HepG2 (cell line): ENCODE results near the gene PANX1. TPM values are rescaled to one million over a fixed set of nuclear protein-coding genes. Genes with fewer than 3 reads are reported as not detected.
A peak's percentile ranks its signal among the peaks of the same experiment; 100 is the strongest.

Source experiments
- ATAC-seq: fragments of 200-7000 bp; cut with Tn5 transposase; 3 replicates; pipeline ENCODE4 v1.9.1; 2020; ENCODE audit warnings: mild to moderate bottlenecking, moderate library complexity
- BruUV-seq: library from RNA; stranded (reverse); fragments of 400-500 nt; replicated peaks from 2 replicates; lab custom pipeline; 2021; lab: Mats Ljungman, UMichigan
- CTCF ChIA-PET: fragments of 300-600 bp; formaldehyde crosslinking; extraction: SDS; loops from one replicate; lab custom pipeline; 2021; ENCODE audit warnings: low total read pairs, inconsistent platforms, low intra/inter-chr PET ratio; lab: Yijun Ruan, JAX
- POLR2A ChIA-PET: fragments of 350-600 bp; sonication (Branson Sonifier 250); formaldehyde crosslinking; loops from one replicate; lab custom pipeline; 2020; ENCODE audit warnings: antibody characterized with exemption, inconsistent platforms; lab: Yijun Ruan, JAX
- DNase-seq: peaks from one replicate; pipeline ENCODE4 v3.0.0-alpha.2; 2015; ENCODE audit warnings: low spot score
- FAIRE-seq: peaks from 3 replicates; lab custom pipeline; 2011; peaks lifted over from hg19 to GRCh38; lab: Jason Lieb, UNC
- H2AFZ ChIP-seq: one replicate; pipeline ENCODE4 v1.6.1; 2011; ENCODE audit warnings: low read length, inconsistent platforms
- H3K27ac ChIP-seq: fragments of 300-600 bp; 3 replicates; pipeline ENCODE4 v1.8.0; 2011; ENCODE audit warnings: mixed run types, mild to moderate bottlenecking, mixed read lengths, low read length, inconsistent platforms; ENCODE audit not compliant: insufficient read depth; ENCODE audit errors: extremely low read length
- H3K27me3 ChIP-seq, 2 experiments: fragments of 200-600 bp in 1 of 2; 2 replicates in 1 of 2; 3 replicates in 1 of 2; pipeline versions ENCODE4 v1.6.0 to v1.8.0; 2011; ENCODE audit warnings: low read length in 2 of 2, mild to moderate bottlenecking in 2 of 2, moderate library complexity in 2 of 2, inconsistent platforms in 1 of 2; ENCODE audit not compliant: insufficient read depth in 2 of 2, control insufficient read depth in 1 of 2
- H3K36me3 ChIP-seq, 2 experiments: fragments of 200-600 bp in 1 of 2; replicated peaks in 1 of 2; 2 replicates in 1 of 2; 3 replicates in 1 of 2; pipeline versions ENCODE4 v1.5.1 to v1.8.0; 2011; ENCODE audit warnings: low read length in 2 of 2, inconsistent platforms in 1 of 2; ENCODE audit not compliant: insufficient read depth in 2 of 2, control insufficient read depth in 1 of 2
- H3K4me1 ChIP-seq: 2 replicates; pipeline ENCODE4 v1.5.1; 2012; ENCODE audit warnings: low read length, inconsistent platforms; ENCODE audit not compliant: insufficient read depth
- H3K4me2 ChIP-seq: 2 replicates; pipeline ENCODE4 v1.6.0; 2011; ENCODE audit warnings: low read depth, low read length, inconsistent platforms
- H3K4me3 ChIP-seq, 3 experiments: fragments of 200-600 bp in 1 of 3; sonication (generic), shearing (Covaris generic) in 1 of 3; replicated peaks in 1 of 3; 2 replicates each; pipeline ENCODE4 v1.5.1; 2011 to 2016; ENCODE audit warnings: low read length in 3 of 3, inconsistent platforms in 2 of 3, low read depth in 2 of 3, mild to moderate bottlenecking in 2 of 3, control low read depth in 1 of 3, mixed read lengths in 1 of 3; ENCODE audit not compliant: insufficient read depth in 1 of 3
- H3K79me2 ChIP-seq: one replicate; pipeline ENCODE4 v1.6.1; 2011; ENCODE audit warnings: low read length, inconsistent platforms; ENCODE audit not compliant: insufficient read depth
- H3K9ac ChIP-seq: 2 replicates; pipeline ENCODE4 v1.6.0; 2011; ENCODE audit warnings: mild to moderate bottlenecking, low read depth, low read length, inconsistent platforms; ENCODE audit not compliant: insufficient read depth
- H3K9me3 ChIP-seq: 2 replicates; pipeline ENCODE4 v1.5.1; 2012; ENCODE audit warnings: mild to moderate bottlenecking, low read length
- H4K20me1 ChIP-seq: 2 replicates; pipeline ENCODE4 v1.6.0; 2011; ENCODE audit warnings: inconsistent platforms, mild to moderate bottlenecking, low read length, moderate library complexity; ENCODE audit not compliant: insufficient read depth
- DNMT1 ChIP-seq: sonication (generic); formaldehyde crosslinking; IDR thresholded peaks from 2 replicates; pipeline ENCODE4 v1.5.1; 2020; ENCODE audit warnings: mild to moderate bottlenecking, missing genetic modification reagents
- JUND ChIP-seq: sonication (generic); formaldehyde crosslinking; IDR thresholded peaks from 2 replicates; pipeline ENCODE4 v1.8.0; 2022; ENCODE audit warnings: mild to moderate bottlenecking, missing genetic modification reagents
- RARG ChIP-seq: sonication (generic); formaldehyde crosslinking; IDR thresholded peaks from 2 replicates; pipeline ENCODE4 v1.4.0; 2020; ENCODE audit warnings: low read depth, mild to moderate bottlenecking, missing genetic modification reagents
- SAP130 ChIP-seq: IDR thresholded peaks from 2 replicates; pipeline ENCODE4 v1.6.1; 2016; ENCODE audit warnings: low read depth
- SRSF4 ChIP-seq: fragments of 200-400 bp; formaldehyde crosslinking; IDR thresholded peaks from one replicate; pipeline ENCODE4 v1.6.1; 2018; ENCODE audit warnings: mild to moderate bottlenecking, low read depth, low read length, moderate library complexity; ENCODE audit not compliant: poor library complexity, severe bottlenecking
- ZNF572 ChIP-seq: sonication (generic); formaldehyde crosslinking; IDR thresholded peaks from 2 replicates; pipeline ENCODE4 v1.5.1; 2020; ENCODE audit warnings: mild to moderate bottlenecking, missing genetic modification reagents
- WGBS: methylation state at CpG from one replicate; pipeline ENCODE4 v1.1.6; 2017; ENCODE audit warnings: low lambda C conversion rate; 5-methylcytosine and 5-hydroxymethylcytosine counted together
- in situ Hi-C: cut with HindIII; loops from 2 replicates; pipeline ENCODE4 v1.10.0; 2017; ENCODE audit warnings: low pct_unique_long_range_greater_than_20kb; ENCODE audit not compliant: extremely low pct_ligation_motif_present
- intact Hi-C: fragments of 100-400 bp; cut with micrococcal nuclease; formaldehyde crosslinking; loops from one replicate; pipeline ENCODE4 v1.10.0; 2022; ENCODE audit not compliant: unreplicated experiment
- polyA plus RNA-seq, 8 experiments: library from polyadenylated mRNA; depleted of rRNA in 3 of 8; stranded (reverse) in 7 of 8; unstranded in 1 of 8; fragments of >200 nt; fragmentation: Illumina TruSeq in 4 of 8; extraction: Trizol in 4 of 8; gene quantifications; 2 replicates each; pipeline versions ENCODE4 v1.2.1 to v1.2.3, GENCODE V29; 2011 to 2016; ENCODE audit warnings: low read depth in 4 of 8, missing spikeins in 1 of 8, mixed read lengths in 1 of 8; ENCODE audit not compliant: insufficient read depth in 1 of 8
- total RNA-seq, 5 experiments: library from RNA; depleted of rRNA; stranded (reverse); fragments of >200 nt; fragmentation: Illumina TruSeq; extraction: Trizol; gene quantifications; 2 replicates each; pipeline ENCODE4 v1.2.3, GENCODE V29; 2016; ENCODE audit warnings: low read depth in 1 of 5
- TF ChIP-seq, protein P1 (sequence below): sonication (generic); formaldehyde crosslinking; IDR thresholded peaks from 2 replicates; pipeline ENCODE4 v1.8.1; 2023; ENCODE audit warnings: missing genetic modification reagents, mild to moderate bottlenecking, borderline replicate concordance
- TF ChIP-seq, protein P2 (sequence below): sonication (generic); formaldehyde crosslinking; IDR thresholded peaks from 2 replicates; pipeline ENCODE4 v1.5.1; 2020; ENCODE audit warnings: mild to moderate bottlenecking, missing genetic modification reagents, moderate library complexity
- TF ChIP-seq, protein P3 (sequence below): sonication (generic); formaldehyde crosslinking; IDR thresholded peaks from 2 replicates; pipeline ENCODE4 v1.4.0; 2020; ENCODE audit warnings: missing genetic modification reagents

The PANX1 gene
- total and polyA plus RNA-seq, 2 of the 13 experiments (the other 11 are each of a cell fraction or from before 2014, with no cell fraction given): 8.3 to 24.8 TPM

DNA sequence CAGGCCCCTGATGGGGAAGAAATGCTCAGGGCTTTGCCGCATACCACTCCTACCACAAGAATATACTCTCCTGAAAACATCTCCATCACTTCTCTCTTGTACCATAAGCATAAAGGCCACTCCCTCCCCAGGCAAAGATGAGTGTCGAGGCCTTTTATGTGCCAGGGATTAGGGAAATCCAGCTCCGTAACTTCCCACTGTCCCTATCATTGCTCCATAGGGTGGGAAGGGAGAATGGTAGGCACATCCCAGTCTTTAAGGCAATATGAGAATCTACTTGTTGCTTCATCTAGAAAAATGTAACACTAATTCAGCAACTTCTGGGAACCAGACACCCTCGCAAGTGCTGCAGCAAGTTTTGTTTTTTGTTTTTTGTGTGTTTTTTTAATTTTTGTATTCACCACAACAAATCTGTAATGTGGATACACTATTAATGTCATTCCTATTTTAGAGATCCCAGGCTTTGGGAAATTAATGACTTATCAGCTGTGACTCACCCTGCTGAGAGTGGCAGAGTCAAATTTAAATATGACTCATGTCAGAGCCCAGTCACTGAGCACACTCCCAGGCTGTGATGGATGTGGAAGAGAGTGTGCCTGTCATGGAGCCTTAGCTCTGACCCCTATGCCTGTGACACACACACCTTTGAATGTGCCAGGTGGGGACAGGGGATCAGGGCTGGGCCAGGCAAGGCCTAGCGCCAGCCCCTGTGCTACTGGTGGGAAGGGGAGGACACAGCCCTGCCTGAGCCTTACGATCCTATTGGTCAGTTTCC lies 23.4 kb downstream of the PANX1 start (continued):
- no peak for TF ChIP-seq DNMT1 (CRISPR knock-in tag)
- peak; percentile 60 for TF ChIP-seq SAP130 (CRISPR knock-in tag)
- TF ChIP-seq, protein P1, sequence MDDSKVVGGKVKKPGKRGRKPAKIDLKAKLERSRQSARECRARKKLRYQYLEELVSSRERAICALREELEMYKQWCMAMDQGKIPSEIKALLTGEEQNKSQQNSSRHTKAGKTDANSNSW (CRISPR knock-in tag): no peak
- TF ChIP-seq, protein P2, sequence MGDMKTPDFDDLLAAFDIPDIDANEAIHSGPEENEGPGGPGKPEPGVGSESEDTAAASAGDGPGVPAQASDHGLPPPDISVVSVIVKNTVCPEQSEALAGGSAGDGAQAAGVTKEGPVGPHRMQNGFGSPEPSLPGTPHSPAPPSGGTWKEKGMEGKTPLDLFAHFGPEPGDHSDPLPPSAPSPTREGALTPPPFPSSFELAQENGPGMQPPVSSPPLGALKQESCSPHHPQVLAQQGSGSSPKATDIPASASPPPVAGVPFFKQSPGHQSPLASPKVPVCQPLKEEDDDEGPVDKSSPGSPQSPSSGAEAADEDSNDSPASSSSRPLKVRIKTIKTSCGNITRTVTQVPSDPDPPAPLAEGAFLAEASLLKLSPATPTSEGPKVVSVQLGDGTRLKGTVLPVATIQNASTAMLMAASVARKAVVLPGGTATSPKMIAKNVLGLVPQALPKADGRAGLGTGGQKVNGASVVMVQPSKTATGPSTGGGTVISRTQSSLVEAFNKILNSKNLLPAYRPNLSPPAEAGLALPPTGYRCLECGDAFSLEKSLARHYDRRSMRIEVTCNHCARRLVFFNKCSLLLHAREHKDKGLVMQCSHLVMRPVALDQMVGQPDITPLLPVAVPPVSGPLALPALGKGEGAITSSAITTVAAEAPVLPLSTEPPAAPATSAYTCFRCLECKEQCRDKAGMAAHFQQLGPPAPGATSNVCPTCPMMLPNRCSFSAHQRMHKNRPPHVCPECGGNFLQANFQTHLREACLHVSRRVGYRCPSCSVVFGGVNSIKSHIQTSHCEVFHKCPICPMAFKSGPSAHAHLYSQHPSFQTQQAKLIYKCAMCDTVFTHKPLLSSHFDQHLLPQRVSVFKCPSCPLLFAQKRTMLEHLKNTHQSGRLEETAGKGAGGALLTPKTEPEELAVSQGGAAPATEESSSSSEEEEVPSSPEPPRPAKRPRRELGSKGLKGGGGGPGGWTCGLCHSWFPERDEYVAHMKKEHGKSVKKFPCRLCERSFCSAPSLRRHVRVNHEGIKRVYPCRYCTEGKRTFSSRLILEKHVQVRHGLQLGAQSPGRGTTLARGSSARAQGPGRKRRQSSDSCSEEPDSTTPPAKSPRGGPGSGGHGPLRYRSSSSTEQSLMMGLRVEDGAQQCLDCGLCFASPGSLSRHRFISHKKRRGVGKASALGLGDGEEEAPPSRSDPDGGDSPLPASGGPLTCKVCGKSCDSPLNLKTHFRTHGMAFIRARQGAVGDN (CRISPR knock-in tag): peak; percentile 53

DNA sequence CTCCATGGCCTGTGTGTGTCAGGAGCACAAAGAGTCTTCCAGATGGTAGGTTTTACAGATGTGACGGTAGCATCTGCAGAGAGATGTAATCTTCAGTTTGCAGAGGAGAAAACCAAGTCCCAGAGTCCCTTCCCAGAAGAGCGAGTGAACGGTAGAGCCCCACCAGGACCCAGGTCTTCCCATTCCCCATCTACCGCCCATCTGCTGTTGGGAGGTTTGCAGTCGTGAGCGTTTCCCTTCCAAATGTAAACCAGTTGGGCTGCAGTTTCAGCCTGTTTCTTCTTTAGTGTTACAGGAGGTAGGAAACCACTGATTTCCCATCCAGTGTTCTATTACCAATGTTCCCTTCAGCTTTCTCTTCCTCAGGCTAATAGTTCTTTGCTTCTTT lies 24.0 kb downstream of the PANX1 start:
- H3K79me2 ChIP-seq: peaks cover 40% of the 10 kb centered on the region
- POLR2A ChIA-PET: interaction anchor here (1.5 to 4.4 kb wide), 2 partner anchors 24 to 411 kb away, joined by 3 to 30 read pairs; partner anchors contain the start of genes C11orf54, PANX1 and TAF1D
- no peaks in the 10 kb centered on the region for H3K27me3 ChIP-seq
- intact Hi-C loops: loop anchor here (2.0 kb wide), 1 partner anchor 24 kb away; the partner anchor contains the start of gene PANX1
- no peaks in the 10 kb centered on the region; the same call in 1 of the 2 replicates for H4K20me1 ChIP-seq
- H3K4me3 ChIP-seq: peak overlapping the region in 1 of 3 experiments; percentile 20; a peak in 2 of 6 replicates
- H3K36me3 ChIP-seq: peaks cover 0 to 2% of the 10 kb centered on the region in 2 experiments; a peak in 3 of 5 replicates
- CTCF ChIA-PET: no interaction called here
- peak overlapping the region; percentile 74 for H3K27ac ChIP-seq
- WGBS: 54% methylated on average over 3 of the region's 6 CpGs
- peak; percentile 15 for ATAC-seq
- peaks cover 68% of the 10 kb centered on the region for H3K4me1 ChIP-seq
- in situ Hi-C loops: no loop called here
- peak overlapping the region; percentile 68 for H3K4me2 ChIP-seq
- peak overlapping the region; percentile 20; the same call in 1 of the 2 replicates for H3K9ac ChIP-seq
- no peak for DNase-seq
- BruUV-seq: no TSS peak
- H2AFZ ChIP-seq: no peak overlapping the region
- H3K9me3 ChIP-seq: no peaks in the 10 kb centered on the region
- FAIRE-seq: no peak
- TF ChIP-seq RARG: no peak
- TF ChIP-seq SRSF4: no peak
- TF ChIP-seq JUND (CRISPR knock-in tag): no peak
- TF ChIP-seq, protein P3, sequence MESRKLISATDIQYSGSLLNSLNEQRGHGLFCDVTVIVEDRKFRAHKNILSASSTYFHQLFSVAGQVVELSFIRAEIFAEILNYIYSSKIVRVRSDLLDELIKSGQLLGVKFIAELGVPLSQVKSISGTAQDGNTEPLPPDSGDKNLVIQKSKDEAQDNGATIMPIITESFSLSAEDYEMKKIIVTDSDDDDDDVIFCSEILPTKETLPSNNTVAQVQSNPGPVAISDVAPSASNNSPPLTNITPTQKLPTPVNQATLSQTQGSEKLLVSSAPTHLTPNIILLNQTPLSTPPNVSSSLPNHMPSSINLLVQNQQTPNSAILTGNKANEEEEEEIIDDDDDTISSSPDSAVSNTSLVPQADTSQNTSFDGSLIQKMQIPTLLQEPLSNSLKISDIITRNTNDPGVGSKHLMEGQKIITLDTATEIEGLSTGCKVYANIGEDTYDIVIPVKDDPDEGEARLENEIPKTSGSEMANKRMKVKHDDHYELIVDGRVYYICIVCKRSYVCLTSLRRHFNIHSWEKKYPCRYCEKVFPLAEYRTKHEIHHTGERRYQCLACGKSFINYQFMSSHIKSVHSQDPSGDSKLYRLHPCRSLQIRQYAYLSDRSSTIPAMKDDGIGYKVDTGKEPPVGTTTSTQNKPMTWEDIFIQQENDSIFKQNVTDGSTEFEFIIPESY (CRISPR knock-in tag): no peak; the same call in 1 of the 2 replicates
- TF ChIP-seq ZNF572: 0 out of 2 replicates have a peak, but pooled peaks have one; percentile 32
